HG03342 (cell line): Measurements from ENCODE around the gene FNDC3B.
A peak's percentile ranks its signal among the peaks of the same experiment; 100 is the strongest.

Experiments
- ATAC-seq: cut with Tn5 transposase; IDR thresholded peaks from one replicate; pipeline ENCODE4 v1.9.1; 2021; ENCODE audit warnings: mild to moderate bottlenecking, moderate library complexity; ENCODE audit not compliant: unreplicated experiment

FNDC3B gene

GRCh38 chr3:172147113-172147818 lies 107.9 kb downstream of the FNDC3B start:
- ATAC-seq, result no peak

DNA sequence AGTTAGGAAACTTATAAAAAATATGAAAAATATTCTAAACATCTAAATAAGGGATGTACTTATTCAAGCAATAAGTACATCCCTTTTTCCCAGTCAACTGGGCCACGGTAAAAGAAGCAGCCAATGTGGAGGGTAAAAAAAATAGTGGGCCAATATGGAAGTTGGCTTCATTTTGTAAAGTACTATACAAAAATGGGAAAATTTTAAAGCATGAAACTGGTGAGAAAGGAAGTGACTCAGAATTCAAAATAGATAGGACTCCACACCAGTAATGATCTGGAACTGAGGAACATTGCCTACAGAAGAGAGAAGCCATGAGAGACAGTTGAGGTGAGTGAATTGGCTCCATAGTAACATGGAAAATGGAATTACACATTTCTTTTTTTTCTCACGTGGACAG lies 108.9 kb downstream of the FNDC3B start:
- ATAC-seq, result no peak

DNA sequence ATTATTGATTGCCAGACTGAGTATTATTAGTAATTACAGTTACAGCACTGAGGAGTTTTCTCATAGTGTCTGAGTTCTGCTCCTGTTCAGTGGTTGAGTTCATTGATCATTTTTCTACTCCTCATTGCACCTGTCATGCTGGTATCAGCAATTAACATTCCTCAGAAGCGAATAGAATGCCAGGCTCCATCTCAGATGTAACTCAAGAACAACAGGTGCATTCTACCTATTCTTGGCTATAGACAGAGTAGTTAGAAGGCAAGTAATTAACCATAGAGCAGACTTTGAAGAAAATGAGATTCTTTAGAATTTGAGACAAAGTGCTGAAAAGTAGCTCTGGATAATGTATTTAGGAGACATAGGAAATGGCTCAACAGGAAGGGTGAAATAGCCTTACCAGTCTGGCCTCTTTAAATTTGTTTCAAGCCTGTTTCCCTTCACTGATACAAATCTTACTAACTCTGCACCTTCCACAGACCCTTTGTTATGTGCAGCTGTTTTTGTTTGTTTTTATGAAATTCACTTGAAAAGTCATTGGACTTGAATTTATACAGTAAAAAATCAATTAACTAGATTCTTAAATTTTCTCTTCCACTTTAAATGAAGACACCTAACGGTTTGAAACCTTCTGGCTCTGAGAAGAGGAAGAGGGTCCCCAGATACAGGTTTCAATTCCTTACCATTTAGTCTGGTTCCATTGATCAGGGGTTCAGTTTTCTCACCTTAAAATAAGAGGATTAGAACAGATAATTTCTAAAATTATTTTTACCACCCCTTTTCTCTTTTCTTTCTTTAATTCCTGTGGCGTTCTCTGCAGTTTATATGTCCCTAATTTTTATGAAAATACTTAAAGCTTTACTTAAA lies 109.6 kb downstream of the FNDC3B start:
- ATAC-seq, result no peak

DNA sequence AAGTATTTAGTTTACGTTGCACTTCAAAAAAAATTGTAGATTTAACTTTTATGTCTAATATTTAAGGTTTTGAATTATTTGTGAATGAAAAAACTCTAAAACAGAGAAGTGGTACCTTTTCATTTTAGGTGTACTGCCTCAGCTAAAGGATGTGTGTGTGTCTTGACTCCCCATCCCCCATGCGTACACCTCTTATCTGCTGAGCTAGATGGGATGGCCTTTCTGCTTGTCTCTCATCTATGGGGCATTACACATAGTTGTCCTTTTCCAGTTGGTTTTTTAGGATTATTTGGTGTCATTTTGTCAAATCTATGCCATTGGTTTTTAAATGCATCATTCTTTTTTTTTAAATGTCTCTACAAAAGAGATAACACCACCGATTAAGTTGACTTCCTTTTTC lies 110.9 kb downstream of the FNDC3B start:
- ATAC-seq, result no peak

GRCh38 chr3:172150913-172151650 lies 111.7 kb downstream of the FNDC3B start:
- ATAC-seq, result no peak

GRCh38 chr3:172151651-172152649 lies 112.6 kb downstream of the FNDC3B start:
- ATAC-seq, result no peak

GRCh38 chr3:172152874-172153273 lies 113.5 kb downstream of the FNDC3B start:
- ATAC-seq, result no peak

DNA sequence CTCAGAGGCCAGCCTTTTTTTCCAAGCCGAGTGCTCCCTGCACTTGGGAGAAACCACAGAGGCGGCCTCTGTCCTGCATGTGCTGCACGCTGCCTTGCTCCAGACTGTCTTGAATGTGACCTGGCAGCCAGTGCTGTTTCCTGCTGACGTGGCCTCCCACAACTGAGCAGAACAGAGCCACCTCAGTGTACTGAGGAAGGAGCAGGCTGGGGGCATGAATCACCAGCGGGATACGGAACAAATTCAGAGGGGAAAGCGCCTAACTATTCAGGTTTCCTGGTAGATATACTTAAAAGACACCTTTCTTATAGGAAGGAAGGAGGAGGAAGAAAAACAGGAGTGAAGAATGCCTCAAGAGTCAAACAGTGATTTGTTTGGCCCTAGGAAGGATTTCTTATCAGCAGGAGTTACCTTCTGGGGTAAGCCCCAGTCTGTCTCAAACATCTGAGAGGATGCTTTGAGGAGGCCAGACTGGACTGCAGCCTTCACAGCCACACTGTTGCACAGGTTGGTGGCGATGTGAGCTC lies 114.0 kb downstream of the FNDC3B start:
- peak; percentile 57 for ATAC-seq

DNA sequence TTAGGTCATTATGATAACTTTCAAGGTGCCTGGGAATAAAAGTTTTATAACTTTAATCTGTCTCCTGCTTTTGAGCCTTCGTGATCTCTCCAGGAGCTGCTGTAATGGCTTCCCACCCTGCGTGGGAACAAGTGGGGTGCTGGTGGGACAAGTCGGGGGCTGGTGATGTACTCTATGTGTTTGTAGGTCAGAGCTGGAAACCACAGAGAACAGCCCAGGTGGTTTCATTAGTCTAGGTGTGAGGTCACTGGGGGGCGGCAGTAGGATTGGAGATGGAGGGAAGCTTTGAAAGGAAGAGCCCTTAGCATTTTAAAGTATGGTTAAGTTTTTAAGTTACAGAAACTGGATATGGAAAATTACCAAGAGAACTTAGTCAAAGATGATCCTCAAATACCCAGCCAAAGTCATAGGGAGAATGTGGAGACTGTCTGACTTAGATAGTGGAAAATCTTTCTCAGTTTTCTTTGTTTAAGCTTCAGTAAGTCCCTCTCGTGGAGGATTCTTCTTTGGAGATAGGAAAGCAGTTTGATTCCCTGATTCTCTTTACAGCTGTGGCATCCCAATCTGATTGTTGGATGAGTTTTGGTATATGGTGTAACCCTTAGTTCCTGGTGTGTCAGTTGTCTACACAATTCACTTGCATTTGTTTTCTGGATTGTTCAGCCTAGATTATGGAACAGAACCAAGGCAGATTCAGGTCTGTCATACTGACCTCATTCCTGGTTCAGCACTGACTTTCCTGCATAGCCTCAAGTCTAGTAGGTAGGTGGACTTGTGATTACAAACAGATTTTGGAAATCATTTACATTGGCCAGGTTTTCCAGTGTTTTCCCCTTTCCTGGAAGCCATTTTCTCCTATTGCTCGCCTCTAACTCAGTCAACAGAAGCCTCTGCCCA lies 115.6 kb downstream of the FNDC3B start:
- peak; percentile 79 for ATAC-seq

- ATAC-seq, result no peak
Measured at GRCh38 chr3:172155897-172156585, 116.7 kb downstream of the FNDC3B start.

- no peak for ATAC-seq
Measured at GRCh38 chr3:172156586-172156955, 117.2 kb downstream of the FNDC3B start.

- no peak for ATAC-seq
Measured at GRCh38 chr3:172157564-172158258, 118.3 kb downstream of the FNDC3B start.

DNA sequence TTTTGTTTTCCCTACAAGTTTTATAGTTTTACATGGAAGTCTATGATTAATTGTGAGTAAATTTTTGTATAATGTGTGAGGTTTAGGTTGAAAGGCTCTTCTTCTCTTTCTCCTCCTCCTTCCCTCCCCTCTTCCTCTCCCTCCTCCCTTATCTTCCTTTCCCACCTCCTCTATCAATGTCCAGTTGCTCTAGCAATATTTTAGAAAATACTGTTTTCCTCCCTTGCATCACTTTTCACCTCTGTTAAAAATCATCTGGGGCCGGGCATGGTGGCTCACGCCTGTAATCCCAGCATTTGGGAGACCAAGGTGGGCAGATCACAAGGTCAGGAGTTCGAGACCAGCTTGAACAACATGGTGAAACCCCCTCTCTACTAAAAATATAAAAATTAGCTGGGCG lies 119.4 kb downstream of the FNDC3B start:
- ATAC-seq, result no peak

DNA sequence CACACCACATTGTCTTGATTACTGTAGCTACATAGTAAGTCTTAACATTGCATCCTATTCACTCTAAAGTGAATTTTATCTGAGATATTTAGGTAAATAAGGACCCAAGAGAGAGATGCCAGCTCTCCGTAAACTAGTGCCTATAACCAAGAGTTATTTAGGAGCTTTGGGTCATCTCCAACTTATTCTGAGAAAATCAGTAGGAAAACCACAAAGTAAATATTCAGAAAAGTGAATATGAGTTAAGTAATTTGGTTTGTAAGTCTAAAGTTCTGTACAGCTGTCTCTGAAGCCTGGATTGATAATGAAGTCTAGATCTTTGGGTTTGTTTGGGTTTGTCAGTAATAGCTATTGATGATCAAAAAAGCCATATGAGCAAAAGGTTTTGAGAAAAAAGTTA lies 120.0 kb downstream of the FNDC3B start:
- no peak for ATAC-seq

- ATAC-seq, result no peak
Measured at GRCh38 chr3:172159962-172160538, 120.7 kb downstream of the FNDC3B start.

DNA sequence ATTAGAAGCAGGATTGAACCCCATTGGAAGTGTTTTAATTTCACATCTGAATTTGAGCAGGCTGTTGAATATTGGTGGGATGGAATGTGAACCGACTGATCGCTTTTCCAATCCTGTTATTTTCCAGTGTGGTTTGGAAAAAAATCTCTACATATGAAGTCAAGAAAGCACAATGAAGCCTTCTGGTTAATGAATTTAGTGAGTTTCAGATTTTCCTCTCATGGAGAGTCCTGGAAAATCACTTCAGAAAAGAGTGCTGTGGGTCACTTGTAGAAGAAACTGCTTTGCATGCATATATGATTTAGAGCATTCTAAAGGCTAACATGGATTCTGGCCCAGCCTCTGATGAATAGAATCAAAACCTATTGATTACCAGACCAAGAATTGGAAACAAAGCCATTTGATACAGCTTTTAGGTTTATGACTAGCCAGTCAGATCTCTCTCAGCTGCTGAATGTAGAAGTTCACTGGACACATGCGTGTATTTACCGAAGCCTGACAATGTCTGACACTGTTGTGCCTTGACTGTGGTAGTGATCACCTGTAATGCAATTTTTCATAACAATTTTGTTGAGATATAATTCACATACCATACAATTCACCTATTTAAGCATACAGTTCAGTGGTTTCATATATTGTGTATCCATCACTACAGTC lies 121.9 kb downstream of the FNDC3B start:
- ATAC-seq, result no peak

DNA sequence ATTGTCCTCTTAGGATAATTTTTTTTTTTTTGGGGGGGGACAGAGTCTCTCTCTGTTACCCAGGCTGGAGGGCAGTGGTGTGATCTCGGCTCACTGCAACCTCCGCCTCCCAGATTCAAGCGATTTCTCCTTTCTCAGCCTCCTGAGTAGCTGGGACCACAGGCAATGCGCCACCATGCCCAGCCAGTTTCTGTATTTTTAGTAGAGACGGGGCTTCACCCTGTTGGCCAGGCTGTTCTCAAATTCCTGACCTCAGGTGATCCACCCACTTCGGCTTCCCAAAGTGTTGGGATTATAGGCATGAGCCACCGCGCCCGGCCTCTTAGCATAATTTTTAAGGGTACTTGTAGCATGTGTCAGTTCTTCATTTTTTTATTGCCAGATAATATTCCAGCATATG lies 122.6 kb downstream of the FNDC3B start:
- ATAC-seq, result no peak
